NCI-H748 (cell line): Measurements from ENCODE around the gene CARMIL3.

Source experiments
- DNase-seq: peaks from one replicate; lab custom pipeline; 2025; ENCODE audit not compliant: unreplicated experiment; lab: John Stamatoyannopoulos, UW

The CARMIL3 gene

GRCh38 chr14:24113801-24114531 lies 62.2 kb downstream of the CARMIL3 start:
- DNase-seq, result peak; percentile 87

GRCh38 chr14:24114532-24115421 lies 63.0 kb downstream of the CARMIL3 start, which contains the start of the genes DCAF11 and NRL:
Gene DCAF11 (plus strand): TSS chr14:24114777. CDS start chr14:24115595, 818 bp downstream.
Gene NRL (minus strand): TSS chr14:24114949. CDS start chr14:24082848, 32,101 bp downstream.
- DNase-seq, result peak; percentile 99

DNA sequence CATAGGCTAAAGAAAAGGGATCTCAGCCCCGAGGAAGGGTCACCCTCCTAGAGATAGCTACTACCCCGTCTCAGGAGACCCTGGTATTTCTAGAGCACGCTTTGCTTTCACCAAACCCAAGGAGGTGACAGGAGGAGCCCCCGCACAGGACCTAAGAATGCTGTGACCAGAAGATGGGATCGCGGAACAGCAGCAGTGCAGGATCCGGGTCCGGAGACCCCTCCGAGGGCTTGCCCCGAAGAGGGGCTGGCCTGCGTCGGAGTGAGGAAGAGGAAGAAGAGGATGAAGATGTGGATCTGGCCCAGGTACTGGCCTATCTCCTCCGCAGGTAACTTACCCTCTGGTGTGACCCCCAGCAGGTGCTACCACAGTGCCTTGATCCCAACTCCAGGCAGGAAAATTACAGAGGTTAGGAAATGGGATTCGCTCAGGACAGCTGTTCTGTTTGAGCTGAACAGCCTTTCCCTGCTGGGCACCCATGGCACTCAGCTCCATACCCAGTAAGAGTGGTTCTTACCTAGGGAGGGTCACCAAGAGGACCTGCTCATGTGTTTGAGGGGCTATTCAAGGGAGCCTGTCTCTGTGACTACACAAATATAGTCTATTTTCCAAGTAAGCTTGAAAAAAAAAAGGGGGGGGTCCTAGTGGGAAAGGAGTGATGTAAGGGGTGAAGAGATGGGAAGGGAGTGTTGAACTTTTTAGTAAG lies 63.8 kb downstream of the CARMIL3 start:
- no peak for DNase-seq

DNA sequence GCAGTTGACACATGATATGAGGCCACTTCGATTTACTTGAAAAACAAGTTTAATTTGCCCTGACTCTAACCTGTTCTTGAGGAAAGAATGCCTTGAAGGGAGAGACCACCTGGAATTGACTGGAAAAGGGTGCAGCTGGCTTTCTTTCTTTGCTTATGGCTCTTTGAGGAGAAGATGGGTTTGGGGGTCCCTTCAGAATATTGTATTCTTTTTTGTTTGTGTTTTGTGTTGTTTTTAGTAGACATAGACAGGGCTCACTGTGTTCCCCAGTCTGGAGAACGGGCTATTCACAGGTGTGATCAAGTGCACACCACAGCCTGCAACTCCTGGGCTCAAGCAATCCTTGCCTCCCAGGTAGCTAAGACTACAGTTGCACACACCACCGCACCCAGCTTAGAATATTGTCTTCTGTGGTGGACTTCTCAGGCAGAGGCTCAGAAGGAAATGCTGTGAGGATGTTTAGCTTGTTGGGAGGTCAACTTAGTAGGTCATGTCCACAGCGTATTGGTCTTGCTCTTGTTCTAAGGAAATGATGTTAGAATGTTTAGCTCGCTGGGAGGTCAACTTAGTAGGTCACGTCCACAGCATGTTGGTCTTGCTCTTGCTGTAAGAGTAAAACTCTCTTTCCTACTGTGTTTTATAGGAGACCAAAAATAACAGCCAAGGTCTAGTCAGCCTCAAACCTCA lies 64.5 kb downstream of the CARMIL3 start:
- no peak for DNase-seq

GRCh38 chr14:24117179-24117578 lies 65.4 kb downstream of the CARMIL3 start:
- no peak for DNase-seq
